ENCODE results near the gene MC4R.

The MC4R gene

DNA sequence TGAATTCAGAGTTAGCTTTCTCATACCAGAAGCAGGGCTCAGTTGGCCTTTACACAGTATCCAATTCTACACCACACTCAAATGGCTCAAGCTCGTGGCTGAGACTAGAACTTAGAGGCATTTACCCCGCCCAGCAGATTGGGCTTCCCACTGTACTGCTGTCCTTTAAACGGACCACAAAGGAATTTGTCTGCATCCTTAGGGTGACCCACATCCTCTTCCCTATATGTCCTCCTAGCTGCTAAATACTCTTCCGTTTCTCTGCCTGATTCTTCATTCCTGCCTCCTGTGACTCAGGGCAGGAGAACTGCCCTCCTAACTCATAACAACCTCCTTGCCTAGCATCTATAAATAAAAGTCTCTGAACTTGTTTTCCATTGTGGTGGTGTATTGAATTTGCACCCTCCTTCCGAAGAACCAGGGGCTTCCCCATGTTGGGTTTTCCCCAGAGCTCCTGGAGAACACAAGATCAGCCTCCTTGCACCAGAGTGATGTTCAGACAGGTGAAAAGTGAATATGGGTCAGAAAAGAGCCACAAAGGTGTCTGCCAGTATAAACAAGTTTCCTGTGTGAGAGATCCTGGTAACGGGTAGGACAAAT lies 32.0 kb upstream of the MC4R start:
- Histone ChIP-seq H3K9me3 (ENCODE audit: insufficient read depth, low read length) (no peaks in the 10 kb centered on the region), H3K9me2 (replicated peaks; ENCODE audit: insufficient read depth, low read length) (no peaks in the 10 kb centered on the region)

DNA sequence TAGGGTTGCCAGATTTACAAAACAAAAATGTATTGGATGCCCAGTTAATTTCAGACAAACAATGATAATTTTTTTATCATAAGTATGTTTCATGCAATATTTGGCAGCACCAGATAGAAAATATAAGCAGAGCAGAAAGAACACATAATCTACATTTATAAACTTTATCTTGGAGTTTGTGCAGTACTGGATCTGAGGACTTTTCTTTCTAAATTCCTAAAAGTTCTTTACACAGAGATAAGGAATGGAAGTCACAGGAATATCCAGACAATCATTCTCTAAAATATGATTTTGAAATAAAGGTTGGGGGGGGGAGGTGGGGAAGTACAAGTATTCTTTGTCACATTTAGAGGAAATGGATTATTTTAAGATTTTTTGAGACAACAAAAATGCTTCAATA lies 28.8 kb upstream of the MC4R start:
- Histone ChIP-seq H3K9ac (ENCODE audit: low read length) (no peak overlapping the region), H4K20me1 (ENCODE audit: low read depth, low read length) (no peaks in the 10 kb centered on the region), H2AFZ (ENCODE audit: low read depth, low read length, severe bottlenecking) (no peak overlapping the region), H3F3A (ENCODE audit: insufficient read depth) (no peaks in the 10 kb centered on the region), H3K36me3 (ENCODE audit: low read length) (no peaks in the 10 kb centered on the region), H3K4me2 (ENCODE audit: low read depth, low read length, poor library complexity, severe bottlenecking) (no peak overlapping the region), H3K9me2 (replicated peaks; ENCODE audit: insufficient read depth, low read length) (no peaks in the 10 kb centered on the region), H3K27me3 (ENCODE audit: low read length) (no peaks in the 10 kb centered on the region), H3K27ac (ENCODE audit: low read depth, low read length) (no peak overlapping the region), H3K79me2 (ENCODE audit: insufficient read depth, low read length) (no peaks in the 10 kb centered on the region), H3K4me3 (ENCODE audit: insufficient read depth, low read length, poor library complexity, severe bottlenecking) (no peak overlapping the region), H3K9me3 (ENCODE audit: insufficient read depth, low read length) (no peaks in the 10 kb centered on the region)
- TF ChIP-seq, protein P1, sequence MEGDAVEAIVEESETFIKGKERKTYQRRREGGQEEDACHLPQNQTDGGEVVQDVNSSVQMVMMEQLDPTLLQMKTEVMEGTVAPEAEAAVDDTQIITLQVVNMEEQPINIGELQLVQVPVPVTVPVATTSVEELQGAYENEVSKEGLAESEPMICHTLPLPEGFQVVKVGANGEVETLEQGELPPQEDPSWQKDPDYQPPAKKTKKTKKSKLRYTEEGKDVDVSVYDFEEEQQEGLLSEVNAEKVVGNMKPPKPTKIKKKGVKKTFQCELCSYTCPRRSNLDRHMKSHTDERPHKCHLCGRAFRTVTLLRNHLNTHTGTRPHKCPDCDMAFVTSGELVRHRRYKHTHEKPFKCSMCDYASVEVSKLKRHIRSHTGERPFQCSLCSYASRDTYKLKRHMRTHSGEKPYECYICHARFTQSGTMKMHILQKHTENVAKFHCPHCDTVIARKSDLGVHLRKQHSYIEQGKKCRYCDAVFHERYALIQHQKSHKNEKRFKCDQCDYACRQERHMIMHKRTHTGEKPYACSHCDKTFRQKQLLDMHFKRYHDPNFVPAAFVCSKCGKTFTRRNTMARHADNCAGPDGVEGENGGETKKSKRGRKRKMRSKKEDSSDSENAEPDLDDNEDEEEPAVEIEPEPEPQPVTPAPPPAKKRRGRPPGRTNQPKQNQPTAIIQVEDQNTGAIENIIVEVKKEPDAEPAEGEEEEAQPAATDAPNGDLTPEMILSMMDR (IDR thresholded peaks at IDR 0.05; ENCODE audit: insufficient read depth, low read length, poor library complexity, severe bottlenecking) = no peak
- TF ChIP-seq EZH2phosphoT487 (conservative IDR thresholded peaks at IDR 0.05; ENCODE audit: low read length) = no peak

More for the DNA sequence above, 32.0 kb upstream of the MC4R start:
- no peaks in the 10 kb centered on the region for H3K27me3 ChIP-seq (ENCODE audit: low read length)
- H3F3A ChIP-seq (ENCODE audit: insufficient read depth) = no peaks in the 10 kb centered on the region
- H4K20me1 ChIP-seq (ENCODE audit: low read depth, low read length) = no peaks in the 10 kb centered on the region
- H3K27ac ChIP-seq (ENCODE audit: low read depth, low read length) = no peak overlapping the region
- H3K9ac ChIP-seq (ENCODE audit: low read length) = no peak overlapping the region
- H2AFZ ChIP-seq (ENCODE audit: low read depth, low read length, severe bottlenecking) = no peak overlapping the region
- H3K4me2 ChIP-seq (ENCODE audit: low read depth, low read length, poor library complexity, severe bottlenecking) = no peak overlapping the region
- no peak overlapping the region for H3K4me3 ChIP-seq (ENCODE audit: insufficient read depth, low read length, poor library complexity, severe bottlenecking)
- H3K36me3 ChIP-seq (ENCODE audit: low read length) = no peaks in the 10 kb centered on the region
- H3K79me2 ChIP-seq (ENCODE audit: insufficient read depth, low read length) = no peaks in the 10 kb centered on the region
- TF ChIP-seq, protein P1 (IDR thresholded peaks at IDR 0.05; ENCODE audit: insufficient read depth, low read length, poor library complexity, severe bottlenecking) = no peak
- no peak for TF ChIP-seq EZH2phosphoT487 (conservative IDR thresholded peaks at IDR 0.05; ENCODE audit: low read length)

DNA sequence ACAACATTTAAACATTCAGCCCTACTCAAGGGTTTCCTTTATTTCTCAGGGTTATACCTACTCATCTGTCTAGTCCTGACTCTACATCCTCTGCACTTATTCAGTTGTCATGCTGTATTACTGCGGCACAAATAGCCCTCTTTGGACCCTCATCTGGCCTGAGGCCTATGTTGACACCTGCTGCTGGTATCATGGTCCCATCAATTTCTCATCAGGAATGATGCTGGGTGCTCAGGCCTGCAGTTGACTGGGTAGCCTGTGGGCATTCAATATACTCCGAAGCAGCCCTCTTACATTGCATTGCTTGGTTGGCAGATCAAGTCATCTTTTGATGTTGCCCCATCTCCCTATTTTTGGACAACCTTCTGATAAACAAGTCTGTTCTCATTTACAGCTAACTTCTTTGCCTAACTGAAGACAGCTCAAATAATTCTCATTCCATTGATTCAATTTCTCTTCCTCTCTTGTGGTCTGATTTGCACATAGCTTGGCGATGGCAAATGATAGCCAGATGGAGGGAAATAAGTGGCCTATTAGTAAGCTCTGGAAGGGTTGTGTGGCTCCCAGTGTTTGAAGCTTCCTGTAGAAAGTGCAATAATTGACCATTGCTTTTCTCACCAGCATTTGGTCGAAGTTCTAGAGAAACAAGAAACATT lies 19.1 kb upstream of the MC4R start:
- Histone ChIP-seq H3K4me3 (ENCODE audit: insufficient read depth, low read length, poor library complexity, severe bottlenecking) (no peak overlapping the region), H3K36me3 (ENCODE audit: low read length) (no peaks in the 10 kb centered on the region), H3F3A (ENCODE audit: insufficient read depth) (no peaks in the 10 kb centered on the region), H3K79me2 (ENCODE audit: insufficient read depth, low read length) (no peaks in the 10 kb centered on the region), H3K27me3 (ENCODE audit: low read length) (no peaks in the 10 kb centered on the region), H3K27ac (ENCODE audit: low read depth, low read length) (no peak overlapping the region), H3K4me2 (ENCODE audit: low read depth, low read length, poor library complexity, severe bottlenecking) (no peak overlapping the region), H3K9me2 (replicated peaks; ENCODE audit: insufficient read depth, low read length) (no peaks in the 10 kb centered on the region), H2AFZ (ENCODE audit: low read depth, low read length, severe bottlenecking) (no peak overlapping the region), H4K20me1 (ENCODE audit: low read depth, low read length) (no peaks in the 10 kb centered on the region), H3K9me3 (ENCODE audit: insufficient read depth, low read length) (no peaks in the 10 kb centered on the region), H3K9ac (ENCODE audit: low read length) (no peak overlapping the region)
- TF ChIP-seq EZH2phosphoT487 (conservative IDR thresholded peaks at IDR 0.05; ENCODE audit: low read length) = no peak
- TF ChIP-seq, protein P1 (IDR thresholded peaks at IDR 0.05; ENCODE audit: insufficient read depth, low read length, poor library complexity, severe bottlenecking) = no peak
